Fibroblast of peridontal ligament (primary cell): Measurements from ENCODE around the gene ZNF385B.
A peak's percentile ranks its signal among the peaks of the same experiment; 100 is the strongest.
"Not testable (repeated sequence)": the region's sequence is repeated elsewhere in the genome, so short reads cannot be mapped to it uniquely, and the experiment has no call there.

Experiments
- DNase-seq: peaks from one replicate; pipeline ENCODE4 v3.0.0-alpha.2; 2010; ENCODE audit errors: extremely low read depth

ZNF385B gene

GRCh38 chr2:179631769-179632385, 229.5 kb downstream of the ZNF385B start:
- DNase-seq = not testable (repeated sequence)

GRCh38 chr2:179629776-179630175, 231.6 kb downstream of the ZNF385B start:
- not testable (repeated sequence) for DNase-seq

GRCh38 chr2:179626261-179626660, 235.2 kb downstream of the ZNF385B start:
- no peak for DNase-seq

- DNase-seq = no peak
Observed at GRCh38 chr2:179622635-179623300, 238.6 kb downstream of the ZNF385B start.

DNA sequence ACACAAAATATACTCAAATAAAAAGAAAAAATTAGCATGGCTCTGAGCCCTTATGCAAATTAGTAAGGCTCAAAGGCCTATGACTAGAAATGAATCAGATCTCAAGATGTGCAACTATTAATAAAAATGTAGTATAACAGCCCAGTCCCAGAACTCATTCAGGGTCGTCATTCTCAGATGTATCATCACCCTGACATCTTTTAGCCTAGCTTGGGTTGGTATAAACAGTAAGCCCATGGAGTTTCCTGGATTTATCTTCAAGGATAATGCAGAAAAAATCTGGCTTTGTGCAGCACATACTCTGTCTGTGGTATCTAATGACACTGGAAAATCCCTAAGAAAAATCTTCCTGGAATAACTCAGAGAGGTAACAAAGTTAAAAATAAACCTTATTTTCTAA, 239.3 kb downstream of the ZNF385B start:
- DNase-seq = no peak

GRCh38 chr2:179619947-179620467, 241.4 kb downstream of the ZNF385B start:
- DNase-seq = no peak

GRCh38 chr2:179614121-179614520, 247.3 kb downstream of the ZNF385B start:
- DNase-seq = no peak

GRCh38 chr2:179613701-179614100, 247.7 kb downstream of the ZNF385B start:
- DNase-seq = peak; percentile 27

DNA sequence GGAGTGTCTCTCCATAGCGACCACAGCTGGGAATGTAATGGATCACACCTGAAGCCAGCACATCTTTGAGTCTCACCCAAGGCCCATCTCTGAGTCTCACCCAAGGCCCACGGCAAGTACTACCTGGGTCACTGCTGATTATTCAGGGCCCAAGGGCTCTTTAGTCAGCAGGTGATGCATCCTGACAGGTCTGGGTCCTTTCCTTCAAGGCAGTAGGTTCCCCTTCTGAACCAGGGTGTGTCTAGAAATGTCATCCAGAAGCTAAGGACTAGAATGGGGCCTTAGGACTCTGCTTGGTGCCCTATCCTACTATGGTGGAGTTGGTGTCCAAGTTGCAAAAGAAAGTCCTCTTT, 248.1 kb downstream of the ZNF385B start:
- no peak for DNase-seq

- no peak for DNase-seq
Observed at GRCh38 chr2:179612591-179613298, 248.7 kb downstream of the ZNF385B start.

- peak; percentile 87 for DNase-seq
Observed at GRCh38 chr2:179612108-179612507, 249.3 kb downstream of the ZNF385B start.

DNA sequence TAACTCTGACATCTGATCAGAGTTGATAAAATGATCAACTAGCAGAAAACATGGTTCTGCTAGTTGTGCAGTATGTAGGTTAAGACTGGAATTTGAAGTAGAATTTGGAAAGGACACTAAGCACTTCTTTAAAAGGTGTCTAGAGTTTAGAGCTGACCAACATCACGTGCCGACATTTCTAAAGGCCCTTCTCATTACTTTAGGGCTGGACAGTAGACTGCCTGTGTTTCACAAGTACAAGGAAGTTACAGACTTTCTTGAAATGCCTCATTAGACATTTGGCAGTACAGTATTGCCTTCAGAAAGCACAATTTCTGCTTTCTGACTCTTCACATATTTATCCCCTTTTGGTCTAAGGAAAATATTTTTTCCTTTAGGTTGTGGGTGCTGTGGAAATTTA, 255.3 kb downstream of the ZNF385B start:
- no peak for DNase-seq

GRCh38 chr2:179605341-179605740, 256.1 kb downstream of the ZNF385B start:
- DNase-seq = no peak

DNA sequence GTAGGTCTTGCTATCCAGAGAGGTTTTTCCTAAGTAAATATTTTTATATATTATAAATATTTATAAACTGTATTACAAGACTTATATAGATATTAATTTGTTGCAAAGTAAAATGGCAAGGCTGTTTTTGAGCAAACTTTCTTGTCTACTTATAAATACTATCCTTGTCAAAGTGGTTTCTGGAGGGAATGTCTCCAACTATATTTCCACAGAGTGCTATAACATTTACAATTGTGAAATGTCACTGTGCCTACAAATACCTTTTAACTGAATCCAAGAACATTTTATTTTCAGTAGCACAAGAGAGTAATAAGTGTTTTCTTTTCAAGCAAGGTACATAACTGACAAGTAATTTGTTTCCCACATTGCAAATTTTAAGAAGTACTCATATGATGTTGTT, 256.8 kb downstream of the ZNF385B start:
- no peak for DNase-seq

DNA sequence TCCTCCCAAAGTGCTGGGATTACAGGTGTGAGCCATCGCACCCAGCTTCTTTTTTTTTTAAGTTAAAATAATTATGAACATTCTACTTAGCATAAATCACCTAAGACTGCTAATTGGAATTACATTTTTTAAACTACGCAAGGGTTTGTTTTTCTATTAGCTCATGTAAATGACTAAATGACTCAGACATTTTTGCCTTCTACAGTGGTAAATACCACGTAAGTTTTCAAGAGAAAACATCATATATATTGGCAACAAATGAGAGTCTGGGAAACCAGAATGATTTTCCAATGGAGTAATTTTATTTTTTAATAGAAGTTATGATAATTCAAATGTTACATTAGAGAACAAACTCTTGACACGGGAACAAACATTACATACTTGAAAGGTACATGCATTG, 259.0 kb downstream of the ZNF385B start:
- no peak for DNase-seq

GRCh38 chr2:179596018-179596417, 265.4 kb downstream of the ZNF385B start:
- DNase-seq = peak; percentile 54

DNA sequence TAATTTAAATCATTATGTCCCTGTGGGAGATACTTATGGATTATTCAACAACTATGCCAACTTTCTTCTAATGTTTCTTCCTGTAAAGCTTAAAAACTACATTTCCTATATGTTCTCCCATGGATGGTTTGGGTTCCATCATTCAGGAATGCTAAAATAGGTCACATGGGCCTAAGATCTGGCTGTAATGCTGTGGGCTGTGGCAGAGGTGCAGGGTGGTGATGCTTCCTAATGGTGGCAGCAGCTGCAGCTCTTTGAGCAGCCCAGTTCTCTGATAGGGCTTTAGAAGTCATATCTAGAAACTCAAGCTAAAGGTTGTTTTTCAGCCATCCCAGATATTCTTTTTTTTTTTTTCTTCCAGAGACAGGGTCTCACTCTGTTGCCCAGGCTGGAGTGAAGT, 266.1 kb downstream of the ZNF385B start:
- no peak for DNase-seq

DNA sequence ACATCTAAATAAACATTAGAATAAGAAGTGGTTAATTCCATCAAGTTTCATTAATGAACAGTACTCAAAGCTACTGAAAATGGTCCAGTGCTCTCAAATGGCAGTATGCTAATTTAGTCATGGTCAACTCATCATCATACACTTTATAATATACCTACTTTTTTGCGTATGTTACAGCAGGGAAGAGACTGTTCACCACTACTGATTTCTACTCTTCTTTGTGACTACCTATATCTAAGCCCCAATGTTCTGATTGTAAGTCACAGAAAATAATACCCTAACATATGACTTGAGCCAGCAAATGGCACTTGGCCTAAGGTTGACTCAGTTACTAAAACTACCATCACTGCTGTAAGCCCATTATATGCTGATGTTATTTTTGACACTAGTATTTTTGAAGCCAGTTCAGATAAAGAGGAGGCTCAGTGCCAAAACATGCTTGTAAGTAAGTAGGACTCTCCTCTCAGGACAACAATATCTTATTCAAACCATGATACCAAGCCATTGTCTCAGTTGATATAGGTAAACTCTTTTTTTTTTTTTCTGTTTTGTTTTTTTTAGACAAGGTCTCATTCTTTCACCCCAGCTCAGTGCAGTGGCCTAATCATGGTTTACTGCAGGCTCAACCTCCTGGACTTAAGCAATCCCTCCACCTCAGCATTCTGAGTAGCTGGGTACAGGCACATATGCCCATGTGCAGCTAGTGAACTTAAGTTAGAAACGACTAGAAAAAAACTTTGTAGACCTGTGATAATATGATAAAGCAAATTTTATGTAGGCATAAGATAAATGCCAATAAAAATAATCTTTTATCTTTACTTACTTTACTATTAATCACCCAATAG, 266.9 kb downstream of the ZNF385B start:
- DNase-seq = no peak

DNA sequence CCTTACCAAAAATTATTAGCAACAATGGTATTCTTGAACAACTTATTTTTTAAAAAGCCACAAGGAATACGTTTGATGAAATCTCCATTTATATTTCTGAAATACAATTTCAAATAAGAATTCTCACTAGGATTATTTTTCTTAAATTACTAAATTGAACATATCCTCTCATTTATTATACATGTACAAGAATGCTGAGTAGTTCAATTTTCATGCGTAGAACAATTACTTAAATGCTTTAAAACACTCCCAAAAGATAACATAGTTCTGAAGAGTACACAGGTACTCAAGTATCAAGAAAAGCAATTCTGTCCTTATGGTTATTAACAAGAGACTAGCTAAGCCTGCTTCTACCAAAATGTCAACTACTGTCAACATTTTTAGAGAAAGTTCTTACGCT, 268.1 kb downstream of the ZNF385B start:
- DNase-seq = no peak

DNA sequence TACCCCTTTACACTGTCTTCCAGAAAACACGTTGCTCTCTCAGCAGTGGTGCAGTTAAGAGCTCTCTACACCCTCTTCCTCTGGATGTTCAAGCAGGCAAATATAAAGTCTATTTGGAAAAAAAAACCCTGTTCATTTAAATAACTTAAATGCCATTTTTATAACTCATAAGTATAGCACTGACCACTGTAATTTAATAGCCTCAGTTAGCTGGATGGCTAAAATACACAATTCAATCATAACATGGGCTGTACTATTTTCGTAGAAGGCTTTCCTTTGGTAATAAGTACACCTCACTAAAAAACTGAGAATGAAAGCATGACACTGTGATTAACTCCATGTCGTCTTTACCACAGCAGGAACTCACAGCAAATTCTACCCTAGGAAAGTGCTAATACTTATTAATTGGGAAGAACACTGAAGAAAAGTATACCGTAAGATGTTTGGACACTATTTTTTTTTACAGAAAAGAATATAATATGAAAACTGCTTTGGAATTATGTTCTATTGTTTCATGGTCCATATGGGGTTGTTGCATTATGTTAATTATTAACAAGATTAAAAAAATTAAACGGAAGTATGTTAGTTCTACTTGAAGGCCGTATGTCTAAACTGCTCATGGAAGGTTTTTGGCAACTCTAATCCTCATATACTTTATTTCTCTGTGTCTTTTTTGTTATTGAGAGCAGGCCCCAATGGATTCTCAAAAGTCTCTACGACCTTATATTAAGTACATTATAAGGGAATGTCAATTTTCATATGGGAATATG, 269.1 kb downstream of the ZNF385B start:
- DNase-seq = peak; percentile 91

GRCh38 chr2:179591690-179592089, 269.7 kb downstream of the ZNF385B start:
- no peak for DNase-seq
